ENCODE data around the gene TPRA1. TPM values are rescaled to one million over a fixed set of nuclear protein-coding genes. Genes with fewer than 3 reads are reported as not detected.
"Not testable (repeated sequence)": the region's sequence is repeated elsewhere in the genome, so short reads cannot be mapped to it uniquely, and the experiment has no call there.

Gene TPRA1
- total RNA-seq, 1 donor = 25.6 TPM

GRCh38 chr3:127610105-127610504 lies 19.6 kb upstream of the TPRA1 start:
- TF ChIP-seq, protein P1, sequence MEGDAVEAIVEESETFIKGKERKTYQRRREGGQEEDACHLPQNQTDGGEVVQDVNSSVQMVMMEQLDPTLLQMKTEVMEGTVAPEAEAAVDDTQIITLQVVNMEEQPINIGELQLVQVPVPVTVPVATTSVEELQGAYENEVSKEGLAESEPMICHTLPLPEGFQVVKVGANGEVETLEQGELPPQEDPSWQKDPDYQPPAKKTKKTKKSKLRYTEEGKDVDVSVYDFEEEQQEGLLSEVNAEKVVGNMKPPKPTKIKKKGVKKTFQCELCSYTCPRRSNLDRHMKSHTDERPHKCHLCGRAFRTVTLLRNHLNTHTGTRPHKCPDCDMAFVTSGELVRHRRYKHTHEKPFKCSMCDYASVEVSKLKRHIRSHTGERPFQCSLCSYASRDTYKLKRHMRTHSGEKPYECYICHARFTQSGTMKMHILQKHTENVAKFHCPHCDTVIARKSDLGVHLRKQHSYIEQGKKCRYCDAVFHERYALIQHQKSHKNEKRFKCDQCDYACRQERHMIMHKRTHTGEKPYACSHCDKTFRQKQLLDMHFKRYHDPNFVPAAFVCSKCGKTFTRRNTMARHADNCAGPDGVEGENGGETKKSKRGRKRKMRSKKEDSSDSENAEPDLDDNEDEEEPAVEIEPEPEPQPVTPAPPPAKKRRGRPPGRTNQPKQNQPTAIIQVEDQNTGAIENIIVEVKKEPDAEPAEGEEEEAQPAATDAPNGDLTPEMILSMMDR (IDR thresholded peaks at IDR 0.05; ENCODE audit: insufficient read depth, low read length) = no peak
- no peak overlapping the region for H3K4me3 ChIP-seq (ENCODE audit: low read depth, low read length)
- no peak for DNase-seq (ENCODE audit: low read depth)

DNA sequence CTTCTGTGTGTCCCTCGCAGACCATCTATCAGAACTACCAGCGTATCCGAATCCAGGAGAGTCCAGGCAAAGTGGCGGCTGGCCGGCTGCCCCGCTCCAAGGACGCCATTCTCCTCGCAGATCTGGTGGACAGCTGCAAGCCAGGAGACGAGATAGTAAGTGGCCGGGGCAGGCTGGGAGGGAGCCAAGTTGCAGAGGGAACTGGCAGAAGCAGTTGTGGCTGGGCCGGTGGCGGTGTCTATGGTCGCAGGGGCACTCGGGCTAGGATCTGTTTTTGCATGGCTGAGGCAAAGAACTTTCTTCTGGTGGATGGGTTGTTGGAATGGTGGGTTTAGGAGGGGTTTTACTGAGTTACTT lies 17.8 kb upstream of the TPRA1 start:
- no peak for DNase-seq (ENCODE audit: low read depth)
- H3K4me3 ChIP-seq (ENCODE audit: low read depth, low read length) = no peak overlapping the region
- TF ChIP-seq, protein P1 (IDR thresholded peaks at IDR 0.05; ENCODE audit: insufficient read depth, low read length) = no peak

GRCh38 chr3:127607675-127608361 lies 17.3 kb upstream of the TPRA1 start:
- no peak for DNase-seq (ENCODE audit: low read depth)
- TF ChIP-seq, protein P1 (IDR thresholded peaks at IDR 0.05; ENCODE audit: insufficient read depth, low read length) = no peak
- no peak overlapping the region for H3K4me3 ChIP-seq (ENCODE audit: low read depth, low read length)

GRCh38 chr3:127606981-127607595 lies 16.6 kb upstream of the TPRA1 start:
- TF ChIP-seq, protein P1 (IDR thresholded peaks at IDR 0.05; ENCODE audit: insufficient read depth, low read length) = no peak
- DNase-seq (ENCODE audit: low read depth) = no peak
- H3K4me3 ChIP-seq (ENCODE audit: low read depth, low read length) = no peak overlapping the region

DNA sequence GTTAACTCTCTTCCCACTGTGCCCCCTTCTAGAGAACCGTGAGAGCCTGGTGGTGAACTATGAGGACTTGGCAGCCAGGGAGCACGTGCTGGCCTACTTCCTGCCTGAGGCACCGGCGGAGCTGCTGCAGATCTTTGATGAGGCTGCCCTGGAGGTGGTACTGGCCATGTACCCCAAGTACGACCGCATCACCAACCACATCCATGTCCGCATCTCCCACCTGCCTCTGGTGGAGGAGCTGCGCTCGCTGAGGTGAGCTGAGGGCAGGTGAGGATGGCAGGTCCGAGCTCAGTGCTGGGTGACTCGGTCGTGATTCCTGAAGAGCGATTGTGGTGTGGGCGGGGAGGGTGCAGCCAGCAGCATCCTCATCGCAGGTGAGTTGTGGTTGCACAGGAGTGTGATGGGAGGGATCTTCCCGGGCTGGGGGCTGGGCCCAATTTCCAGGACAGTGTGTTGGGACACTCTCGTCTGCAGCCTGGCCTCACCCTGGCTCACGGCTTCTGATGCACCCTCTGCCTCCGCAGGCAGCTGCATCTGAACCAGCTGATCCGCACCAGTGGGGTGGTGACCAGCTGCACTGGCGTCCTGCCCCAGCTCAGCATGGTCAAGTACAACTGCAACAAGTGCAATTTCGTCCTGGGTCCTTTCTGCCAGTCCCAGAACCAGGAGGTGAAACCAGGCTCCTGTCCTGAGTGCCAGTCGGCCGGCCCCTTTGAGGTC lies 15.7 kb upstream of the TPRA1 start:
- H3K4me3 ChIP-seq (ENCODE audit: low read depth, low read length) = no peak overlapping the region
- TF ChIP-seq, protein P1 (IDR thresholded peaks at IDR 0.05; ENCODE audit: insufficient read depth, low read length) = no peak
- DNase-seq (ENCODE audit: low read depth) = no peak

DNA sequence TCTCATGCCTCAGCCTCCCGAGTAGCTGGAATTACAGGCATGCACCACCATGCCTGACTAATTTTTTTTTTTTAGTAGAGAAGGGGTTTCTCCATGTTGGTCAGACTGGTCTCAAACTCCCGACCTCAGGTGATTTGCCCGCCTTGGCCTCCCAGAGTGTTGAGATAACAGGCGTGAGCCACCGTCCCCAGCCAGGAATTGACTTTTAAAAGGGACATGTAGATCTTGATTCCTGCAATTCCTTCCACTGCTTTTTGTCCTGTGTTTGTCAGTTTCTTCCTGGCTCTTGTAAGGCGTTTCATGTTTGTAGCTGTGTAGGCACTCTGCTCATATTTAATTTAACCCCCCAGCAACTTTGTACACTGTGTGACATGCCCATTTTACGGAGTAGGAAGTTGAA lies 15.0 kb upstream of the TPRA1 start:
- H3K4me3 ChIP-seq (ENCODE audit: low read depth, low read length); DNase-seq (ENCODE audit: low read depth): not testable (repeated sequence)

- DNase-seq (ENCODE audit: low read depth) = no peak
- TF ChIP-seq, protein P1 (IDR thresholded peaks at IDR 0.05; ENCODE audit: insufficient read depth, low read length) = no peak
- no peak overlapping the region for H3K4me3 ChIP-seq (ENCODE audit: low read depth, low read length)
These were observed 14.1 kb upstream of the TPRA1 start for GRCh38 chr3:127604546-127605165.
